HepG2 (cell line): ENCODE measurements around the gene TNP1.

Experiments used
- BRD4 ChIP-seq: sonication (generic); formaldehyde crosslinking; IDR thresholded peaks from 2 replicates; pipeline ENCODE4 v1.4.0; 2020; ENCODE audit warnings: missing genetic modification reagents
- CEBPB ChIP-seq: IDR thresholded peaks from 2 replicates; pipeline ENCODE4 v1.6.1; 2011; ENCODE audit warnings: low read depth, low read length, improper control_type of control experiment, borderline replicate concordance
- CTCF ChIP-seq: sonication (generic); formaldehyde crosslinking; IDR thresholded peaks from 2 replicates; pipeline ENCODE4 v1.5.0; 2020; ENCODE audit warnings: mild to moderate bottlenecking, missing genetic modification reagents, moderate library complexity
- DNMT1 ChIP-seq: sonication (generic); formaldehyde crosslinking; IDR thresholded peaks from 2 replicates; pipeline ENCODE4 v1.5.1; 2020; ENCODE audit warnings: mild to moderate bottlenecking, missing genetic modification reagents
- FOSL1 ChIP-seq: sonication (generic); formaldehyde crosslinking; IDR thresholded peaks from 2 replicates; pipeline ENCODE4 v1.9.0; 2021; ENCODE audit warnings: missing genetic modification reagents, borderline replicate concordance
- POLR2AphosphoS5 ChIP-seq: IDR thresholded peaks from 2 replicates; pipeline ENCODE4 v1.6.1; 2012; ENCODE audit warnings: low read depth, low read length
- SRY ChIP-seq: sonication (generic); formaldehyde crosslinking; IDR thresholded peaks from 2 replicates; pipeline ENCODE4 v1.8.0; 2022; ENCODE audit warnings: mild to moderate bottlenecking, missing genetic modification reagents
- TAF1 ChIP-seq: sonication (generic); formaldehyde crosslinking; IDR thresholded peaks from 2 replicates; pipeline ENCODE4 v1.4.0; 2020; ENCODE audit warnings: missing genetic modification reagents
- YY1 ChIP-seq: IDR thresholded peaks from 2 replicates; pipeline ENCODE4 v1.6.1; 2011; ENCODE audit warnings: low read length, low read depth, moderate library complexity, mild to moderate bottlenecking; ENCODE audit not compliant: insufficient read depth, insufficient replicate concordance
- ZC3H13 ChIP-seq: sonication (generic); formaldehyde crosslinking; IDR thresholded peaks from 2 replicates; pipeline ENCODE4 v1.8.1; 2023; ENCODE audit warnings: mild to moderate bottlenecking, missing genetic modification reagents, moderate library complexity
- ZNF296 ChIP-seq: sonication (generic); formaldehyde crosslinking; conservative IDR thresholded peaks from 2 replicates; pipeline ENCODE4 v1.5.0; 2020; ENCODE audit warnings: mild to moderate bottlenecking, missing genetic modification reagents
- ZNF512B ChIP-seq: sonication (generic); formaldehyde crosslinking; IDR thresholded peaks from 2 replicates; pipeline ENCODE4 v1.5.1; 2020; ENCODE audit warnings: missing genetic modification reagents, mild to moderate bottlenecking, borderline replicate concordance

GRCh38 chr2:216856406-216857065 lies 3.3 kb downstream of the TNP1 start:
- TF ChIP-seq SRY (CRISPR knock-in tag) (no peak), TAF1 (CRISPR knock-in tag) (no peak), DNMT1 (CRISPR knock-in tag) (no peak), FOSL1 (CRISPR knock-in tag) (no peak), CEBPB (no peak), YY1 (no peak), ZNF512B (CRISPR knock-in tag) (no peak), POLR2AphosphoS5 (no peak), BRD4 (no peak), CTCF (CRISPR knock-in tag) (no peak), ZNF296 (CRISPR knock-in tag) (no peak), ZC3H13 (CRISPR knock-in tag) (no peak)
